Keratinocyte (primary cell): ENCODE data around the gene IL15RA.
A peak's percentile ranks its signal among the peaks of the same experiment; 100 is the strongest.

Experiments
- CTCF ChIP-seq, 3 experiments: IDR thresholded peaks in 1 of 3; conservative IDR thresholded peaks in 1 of 3; optimal IDR thresholded peaks in 1 of 3; 2 replicates in 2 of 3; 3 replicates in 1 of 3; pipeline versions ENCODE3 to v1.5.1; 2011; ENCODE audit warnings: low read length in 3 of 3, mild to moderate bottlenecking in 3 of 3, moderate library complexity in 2 of 3, control low read depth in 1 of 3, inconsistent platforms in 1 of 3; ENCODE audit not compliant: insufficient read depth in 2 of 3; ENCODE audit errors: extremely low read depth in 1 of 3
- EZH2 ChIP-seq: IDR thresholded peaks from one replicate; pipeline ENCODE4 v1.6.1; 2012; ENCODE audit warnings: inconsistent platforms, mild to moderate bottlenecking, low read length, moderate library complexity

- TF ChIP-seq CTCF (optimal IDR thresholded peaks at IDR 0.05 in 1 of 3, IDR thresholded peaks at IDR 0.05 in 1 of 3, conservative IDR thresholded peaks at IDR 0.05 in 1 of 3; ENCODE audit: extremely low read depth in 1 of 3, insufficient read depth in 2 of 3, low read length in 3 of 3) (peak in 2 of 3 experiments; percentile 19 to 41), EZH2 (no peak)
Observed at GRCh38 chr10:5977471-5978229, at the start of gene IL15RA.
